NB4 (cell line): ENCODE results near the gene CABP2.
"Not testable (repeated sequence)": the region's sequence is repeated elsewhere in the genome, so short reads cannot be mapped to it uniquely, and the experiment has no call there.

Source experiments
- DNase-seq: peaks from one replicate; pipeline ENCODE4 v3.0.0; 2010; ENCODE audit warnings: low read depth
- H3K4me3 ChIP-seq: one replicate; pipeline ENCODE4 v1.5.1; 2011; ENCODE audit warnings: mild to moderate bottlenecking, low read depth, low read length, moderate library complexity
- MYC ChIP-seq: IDR thresholded peaks from 2 replicates; pipeline ENCODE4 v1.6.1; 2011; ENCODE audit warnings: low read depth, low read length
- POLR2A ChIP-seq: IDR thresholded peaks from 2 replicates; pipeline ENCODE4 v1.6.1; 2011; ENCODE audit warnings: mild to moderate bottlenecking; ENCODE audit not compliant: insufficient read length; ENCODE audit errors: extremely low read depth
- TF ChIP-seq, protein P1 (sequence below): IDR thresholded peaks from one replicate; pipeline ENCODE4 v1.5.1; 2012; ENCODE audit warnings: low read depth, low read length
- TF ChIP-seq, protein P2 (sequence below): IDR thresholded peaks from 2 replicates; pipeline ENCODE4 v1.6.1; 2011; ENCODE audit warnings: low read depth, low read length

Gene CABP2

DNA sequence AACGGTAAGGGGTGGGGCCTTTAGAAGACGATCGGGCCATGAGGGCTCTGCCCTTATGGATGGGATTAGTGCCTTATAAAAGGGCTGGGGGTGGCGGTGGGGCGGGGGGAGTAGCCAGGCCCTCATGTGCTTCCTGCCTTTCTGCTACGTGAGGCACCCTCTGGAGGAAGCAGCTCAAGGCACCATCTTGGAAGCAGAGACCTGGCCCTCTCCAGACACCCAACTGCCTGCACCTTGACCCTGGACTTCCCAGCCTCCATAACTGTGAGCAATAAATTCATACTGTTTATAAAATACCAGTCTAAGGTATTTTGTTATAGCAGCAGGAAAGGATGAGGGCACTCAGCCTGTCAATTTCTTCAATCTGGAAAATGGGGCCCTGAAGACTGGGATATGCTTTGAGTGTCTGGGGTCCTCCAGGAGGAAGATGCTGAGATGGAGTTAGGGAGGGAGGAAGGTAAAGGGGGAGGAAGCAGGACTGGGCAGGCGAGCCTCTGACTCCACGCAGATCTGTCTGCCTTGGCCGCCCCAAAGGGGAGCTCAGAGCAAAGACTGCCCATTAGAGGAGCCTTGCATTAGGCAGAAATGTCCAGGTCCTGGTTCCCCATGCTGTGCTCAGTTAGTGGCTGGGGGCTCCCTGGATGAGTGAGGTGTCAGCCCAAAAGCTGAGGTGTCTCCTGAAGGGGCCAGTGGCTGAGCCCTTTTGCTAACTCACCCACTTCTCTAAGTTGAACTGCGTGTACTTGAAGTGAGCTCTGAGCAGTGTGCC is 5.3 kb downstream of the CABP2 start:
- no peak for DNase-seq
- H3K4me3 ChIP-seq = no peak overlapping the region
- TF ChIP-seq, protein P1, sequence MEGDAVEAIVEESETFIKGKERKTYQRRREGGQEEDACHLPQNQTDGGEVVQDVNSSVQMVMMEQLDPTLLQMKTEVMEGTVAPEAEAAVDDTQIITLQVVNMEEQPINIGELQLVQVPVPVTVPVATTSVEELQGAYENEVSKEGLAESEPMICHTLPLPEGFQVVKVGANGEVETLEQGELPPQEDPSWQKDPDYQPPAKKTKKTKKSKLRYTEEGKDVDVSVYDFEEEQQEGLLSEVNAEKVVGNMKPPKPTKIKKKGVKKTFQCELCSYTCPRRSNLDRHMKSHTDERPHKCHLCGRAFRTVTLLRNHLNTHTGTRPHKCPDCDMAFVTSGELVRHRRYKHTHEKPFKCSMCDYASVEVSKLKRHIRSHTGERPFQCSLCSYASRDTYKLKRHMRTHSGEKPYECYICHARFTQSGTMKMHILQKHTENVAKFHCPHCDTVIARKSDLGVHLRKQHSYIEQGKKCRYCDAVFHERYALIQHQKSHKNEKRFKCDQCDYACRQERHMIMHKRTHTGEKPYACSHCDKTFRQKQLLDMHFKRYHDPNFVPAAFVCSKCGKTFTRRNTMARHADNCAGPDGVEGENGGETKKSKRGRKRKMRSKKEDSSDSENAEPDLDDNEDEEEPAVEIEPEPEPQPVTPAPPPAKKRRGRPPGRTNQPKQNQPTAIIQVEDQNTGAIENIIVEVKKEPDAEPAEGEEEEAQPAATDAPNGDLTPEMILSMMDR = no peak

DNA sequence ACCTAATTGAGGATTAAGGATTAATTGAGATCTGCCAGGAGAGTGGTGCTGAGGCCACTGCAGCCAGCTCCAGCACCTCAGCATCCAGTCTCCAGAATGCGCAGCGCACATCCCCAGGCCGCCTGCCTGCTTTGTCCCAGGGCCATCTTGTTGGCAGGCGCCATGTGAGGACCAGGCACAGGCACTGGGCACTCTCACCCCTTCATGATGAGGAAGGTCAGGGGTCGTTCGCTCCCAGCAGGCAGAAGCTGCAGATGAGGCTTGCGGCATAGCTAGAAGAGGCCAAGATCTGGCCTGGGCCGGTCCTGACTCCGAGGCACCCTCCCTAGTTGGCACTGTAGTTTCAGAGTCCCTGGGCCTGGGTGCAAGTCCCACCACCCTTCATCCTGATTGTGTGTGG is 6.4 kb downstream of the CABP2 start:
- DNase-seq = no peak
- TF ChIP-seq, protein P1 = no peak
- TF ChIP-seq MYC (no peak), POLR2A (no peak)
- TF ChIP-seq, protein P2, sequence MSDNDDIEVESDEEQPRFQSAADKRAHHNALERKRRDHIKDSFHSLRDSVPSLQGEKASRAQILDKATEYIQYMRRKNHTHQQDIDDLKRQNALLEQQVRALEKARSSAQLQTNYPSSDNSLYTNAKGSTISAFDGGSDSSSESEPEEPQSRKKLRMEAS = no peak
- no peak overlapping the region for H3K4me3 ChIP-seq

DNA sequence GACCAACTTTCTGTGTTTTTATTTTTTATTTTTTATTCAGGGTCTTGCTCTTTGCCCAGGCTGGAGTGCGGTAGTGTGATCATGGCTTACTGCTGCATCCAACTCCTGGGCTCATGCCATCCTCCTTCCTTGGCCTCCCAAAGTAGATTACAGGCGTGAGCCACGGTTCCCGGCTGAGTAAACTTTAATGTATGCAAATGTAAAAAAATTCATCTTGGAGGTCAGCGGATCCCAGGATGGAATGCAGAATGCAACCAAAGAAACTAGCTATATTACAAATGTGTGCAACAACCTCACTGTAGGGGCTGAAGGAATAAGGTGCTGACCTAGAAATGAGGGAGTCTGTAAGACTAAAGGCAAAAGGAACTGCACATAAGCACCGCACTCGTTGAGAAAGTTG is 9.1 kb downstream of the CABP2 start:
- TF ChIP-seq POLR2A = no peak
- TF ChIP-seq, protein P1 = no peak
- TF ChIP-seq, protein P2 = no peak
- TF ChIP-seq MYC = no peak
- DNase-seq = no peak
- no peak overlapping the region for H3K4me3 ChIP-seq

DNA sequence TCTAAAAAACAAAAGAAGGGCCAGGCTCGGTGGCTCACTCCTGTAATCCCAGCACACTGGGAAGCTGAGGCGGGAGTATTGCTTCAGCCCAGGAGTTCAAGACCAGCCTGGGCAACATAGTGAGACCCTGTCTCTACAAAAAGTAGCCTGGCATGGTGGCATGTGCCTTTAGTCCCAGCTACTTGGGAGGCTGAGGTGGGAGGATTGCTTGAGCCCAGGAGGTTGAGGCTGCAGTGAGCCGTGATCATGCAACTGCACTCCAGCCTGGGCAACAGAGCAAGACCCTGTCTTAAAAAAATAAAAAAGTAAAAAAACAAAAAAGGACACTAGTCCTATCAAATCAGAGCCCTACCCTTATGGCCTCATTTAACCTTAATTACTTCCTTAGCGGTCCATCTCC is 11.7 kb downstream of the CABP2 start:
- not testable (repeated sequence) for DNase-seq, H3K4me3 ChIP-seq

DNA sequence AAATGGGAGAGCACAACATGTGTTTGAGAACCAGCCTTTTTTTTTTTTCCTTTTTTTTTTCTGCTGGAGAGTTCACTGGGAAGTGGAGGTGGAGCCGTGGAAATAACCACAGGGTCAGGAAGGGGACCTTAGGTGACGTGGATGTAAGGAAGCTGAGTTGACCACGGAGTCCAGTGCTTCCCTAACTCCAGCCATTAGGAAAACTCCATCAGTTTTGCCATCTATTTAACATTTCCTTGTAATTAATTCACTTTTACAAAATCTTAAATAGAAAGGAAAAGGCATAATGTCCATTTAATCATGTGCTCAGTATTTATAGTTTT is 13.3 kb downstream of the CABP2 start:
- H3K4me3 ChIP-seq = no peak overlapping the region
- no peak for DNase-seq
- TF ChIP-seq, protein P1 = no peak
- no peak for TF ChIP-seq MYC
- no peak for TF ChIP-seq POLR2A
- TF ChIP-seq, protein P2 = no peak

DNA sequence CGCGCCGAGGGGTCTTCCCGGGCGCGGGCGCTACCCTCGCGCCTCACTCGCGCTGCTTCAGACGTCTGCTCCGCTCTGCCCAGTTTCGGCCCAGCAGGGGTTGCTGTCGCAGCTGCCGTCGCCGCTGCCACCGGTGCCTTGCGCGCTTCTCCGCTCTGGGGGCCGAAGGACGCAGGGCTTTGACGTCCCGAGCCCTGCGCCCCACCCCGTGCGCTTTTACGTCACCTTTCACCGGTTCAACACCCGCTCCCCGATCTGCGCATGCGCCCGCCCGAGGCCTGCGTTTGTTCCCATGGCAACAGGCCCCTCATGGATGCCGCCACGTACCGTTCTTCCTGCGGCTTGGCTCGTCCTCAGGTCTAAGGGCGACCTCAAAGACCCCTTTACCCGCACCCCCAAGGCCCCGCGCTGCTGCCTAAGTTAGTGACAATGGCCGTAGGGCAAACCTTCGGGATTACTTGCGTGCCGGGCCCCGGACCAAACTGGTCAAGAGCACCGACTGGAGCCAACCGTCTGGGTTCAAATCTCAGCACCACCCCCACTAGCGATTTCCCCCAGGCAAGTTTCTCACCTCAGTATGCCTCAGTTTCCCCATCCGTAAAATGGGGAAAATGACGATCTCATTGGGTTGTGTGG is 14.6 kb downstream of the CABP2 start:
- TF ChIP-seq POLR2A (peak; percentile 40), MYC (0 out of 2 replicates have a peak, but pooled peaks have one; percentile 40)
- TF ChIP-seq, protein P1 = no peak
- TF ChIP-seq, protein P2 = peak; percentile 90
- H3K4me3 ChIP-seq = peak overlapping the region; percentile 72
- DNase-seq = peak; percentile 96
